Small intestine (tissue), 7 donors: Measurements from ENCODE around the gene GINS2. TPM values are rescaled to one million over a fixed set of nuclear protein-coding genes. Genes with fewer than 3 reads are reported as not detected.
A peak's percentile ranks its signal among the peaks of the same experiment; 100 is the strongest.

ENCODE experiments used
- DNase-seq, 2 donors: peaks; one replicate each; pipeline versions ENCODE4 v3.0.0 to v3.0.0-alpha.2; 2013
- FAIRE-seq: peaks from 2 replicates; lab custom pipeline; 2012; peaks lifted over from hg19 to GRCh38; lab: Jason Lieb, UNC
- H3K27ac ChIP-seq, 3 donors: one replicate each; pipeline ENCODE4 v1.5.1; 2013; ENCODE audit warnings: low read length in 2 of 3, mild to moderate bottlenecking in 2 of 3, control low read depth in 1 of 3, inconsistent platforms in 1 of 3, low read depth in 1 of 3, moderate library complexity in 1 of 3
- H3K27me3 ChIP-seq, 3 donors: one replicate each; pipeline ENCODE4 v1.6.1; 2013; ENCODE audit warnings: low read length in 3 of 3, inconsistent platforms in 1 of 3; ENCODE audit not compliant: control insufficient read depth in 3 of 3, insufficient read depth in 3 of 3
- H3K36me3 ChIP-seq, 3 donors: one replicate each; pipeline ENCODE4 v1.6.1; 2013; ENCODE audit warnings: low read length in 3 of 3, inconsistent platforms in 1 of 3, low read depth in 1 of 3, mild to moderate bottlenecking in 1 of 3, moderate library complexity in 1 of 3; ENCODE audit not compliant: control insufficient read depth in 3 of 3, insufficient read depth in 2 of 3
- H3K4me1 ChIP-seq, 3 donors: one replicate each; pipeline ENCODE4 v1.6.1; 2013; ENCODE audit warnings: low read length in 2 of 3, inconsistent platforms in 1 of 3, low read depth in 1 of 3, mild to moderate bottlenecking in 1 of 3, moderate library complexity in 1 of 3; ENCODE audit not compliant: control insufficient read depth in 3 of 3, insufficient read depth in 2 of 3
- H3K4me3 ChIP-seq, 3 donors: one replicate each; pipeline ENCODE4 v1.5.1; 2013; ENCODE audit warnings: low read length in 3 of 3, control low read depth in 1 of 3, inconsistent platforms in 1 of 3, low read depth in 1 of 3, mild to moderate bottlenecking in 1 of 3, moderate library complexity in 1 of 3
- H3K9me3 ChIP-seq, 2 donors: one replicate each; pipeline ENCODE4 v1.6.1; 2013; ENCODE audit warnings: low read depth in 1 of 2, low read length in 1 of 2; ENCODE audit not compliant: control insufficient read depth in 2 of 2, insufficient read depth in 1 of 2
- WGBS, 3 donors: extraction: QIAGEN DNeasy Blood & Tissue Kit; methylation state at CpG; one replicate each; pipeline ENCODE4 v1.1.7; 2013; 5-methylcytosine and 5-hydroxymethylcytosine counted together
- polyA plus RNA-seq, 4 donors: library from polyadenylated mRNA; stranded (reverse) in 3 of 4; unstranded in 1 of 4; fragments of 200-250 nt in 3 of 4; fragments of 120-200 nt in 1 of 4; gene quantifications; one replicate each; pipeline versions ENCODE4 v1.2.1 to v1.2.3, GENCODE V29; 2013
- donor health status: healthy with polysubstance abuse.
- donor health status: control.
- donor health status: control.
- donor health status: Bipolar disorder and iron deficiency.
- donor health status: healthy.

Gene GINS2
- polyA plus RNA-seq, 4 donors = 2.0 to 11.2 (median 6.4) TPM

GRCh38 chr16:85667841-85668413, 20.8 kb downstream of the GINS2 start:
- no peak overlapping the region for H3K4me3 ChIP-seq
- H3K4me1 ChIP-seq = peaks cover 0 to 3% (median 0%) of the 10 kb centered on the region in 3 donors
- no peaks in the 10 kb centered on the region for H3K27me3 ChIP-seq
- peaks cover 42 to 87% (median 44%) of the 10 kb centered on the region in 3 donors for H3K36me3 ChIP-seq
- WGBS, 3 donors = 91 to 92% (median 92%) methylated on average over 16 of the region's 16 CpGs
- no peaks in the 10 kb centered on the region for H3K9me3 ChIP-seq
- DNase-seq (no peak), FAIRE-seq (no peak)
- H3K27ac ChIP-seq = no peak overlapping the region

GRCh38 chr16:85667261-85667660, 21.5 kb downstream of the GINS2 start:
- no peaks in the 10 kb centered on the region for H3K9me3 ChIP-seq
- FAIRE-seq (no peak), DNase-seq (no peak)
- H3K4me1 ChIP-seq = no peaks in the 10 kb centered on the region
- no peak overlapping the region for H3K27ac ChIP-seq
- no peak overlapping the region for H3K4me3 ChIP-seq
- H3K36me3 ChIP-seq = peaks cover 37 to 87% (median 40%) of the 10 kb centered on the region in 3 donors
- WGBS, 3 donors = 92 to 95% (median 92%) methylated on average over 9 of the region's 9 CpGs
- H3K27me3 ChIP-seq = no peaks in the 10 kb centered on the region

- Histone ChIP-seq H3K36me3 (peaks cover 35 to 88% (median 43%) of the 10 kb centered on the region in 3 donors), H3K27ac (no peak overlapping the region), H3K4me3 (no peak overlapping the region), H3K27me3 (no peaks in the 10 kb centered on the region), H3K9me3 (no peaks in the 10 kb centered on the region), H3K4me1 (no peaks in the 10 kb centered on the region)
- DNase-seq (no peak), FAIRE-seq (no peak)
- WGBS, 3 donors = 91 to 94% (median 94%) methylated on average over 13 of the region's 13 CpGs
Measured at GRCh38 chr16:85665929-85666328, 22.8 kb downstream of the GINS2 start.

GRCh38 chr16:85665373-85665740, 23.4 kb downstream of the GINS2 start:
- Histone ChIP-seq H3K27me3 (no peaks in the 10 kb centered on the region), H3K4me3 (no peak overlapping the region), H3K4me1 (no peaks in the 10 kb centered on the region), H3K36me3 (peaks cover 35 to 89% (median 41%) of the 10 kb centered on the region in 3 donors), H3K9me3 (no peaks in the 10 kb centered on the region), H3K27ac (no peak overlapping the region)
- 91 to 93% (median 91%) methylated on average over 9 to 12 of the region's 12 CpGs for WGBS, 3 donors
- DNase-seq = no peak
- no peak for FAIRE-seq

- H3K4me3 ChIP-seq = no peak overlapping the region
- no peaks in the 10 kb centered on the region for H3K4me1 ChIP-seq
- FAIRE-seq = no peak
- 94 to 97% (median 95%) methylated on average over 27 of the region's 27 CpGs for WGBS, 3 donors
- H3K27me3 ChIP-seq = no peaks in the 10 kb centered on the region
- H3K9me3 ChIP-seq = no peaks in the 10 kb centered on the region
- H3K36me3 ChIP-seq = peaks cover 35 to 94% (median 40%) of the 10 kb centered on the region in 3 donors
- H3K27ac ChIP-seq = no peak overlapping the region
- no peak for DNase-seq
Measured at GRCh38 chr16:85664580-85665372, 24.0 kb downstream of the GINS2 start.

GRCh38 chr16:85663891-85664321, 24.8 kb downstream of the GINS2 start:
- H3K27ac ChIP-seq = no peak overlapping the region
- no peaks in the 10 kb centered on the region for H3K9me3 ChIP-seq
- DNase-seq = peak in 1 of 2 donors; percentile 70
- no peak for FAIRE-seq
- no peaks in the 10 kb centered on the region for H3K27me3 ChIP-seq
- peaks cover 31 to 98% (median 39%) of the 10 kb centered on the region in 3 donors for H3K36me3 ChIP-seq
- H3K4me1 ChIP-seq = no peaks in the 10 kb centered on the region
- 25 to 58% (median 37%) methylated on average over 12 of the region's 12 CpGs for WGBS, 3 donors
- H3K4me3 ChIP-seq = no peak overlapping the region

- FAIRE-seq (no peak), DNase-seq (no peak)
- no peaks in the 10 kb centered on the region for H3K27me3 ChIP-seq
- no peak overlapping the region for H3K4me3 ChIP-seq
- H3K27ac ChIP-seq = no peak overlapping the region
- no peaks in the 10 kb centered on the region for H3K9me3 ChIP-seq
- H3K4me1 ChIP-seq = no peaks in the 10 kb centered on the region
- peaks cover 30 to 98% (median 34%) of the 10 kb centered on the region in 3 donors for H3K36me3 ChIP-seq
- 93 to 95% (median 93%) methylated on average over 38 of the region's 38 CpGs for WGBS, 3 donors
Measured at GRCh38 chr16:85662976-85663830, 25.6 kb downstream of the GINS2 start.

- H3K9me3 ChIP-seq = no peaks in the 10 kb centered on the region
- peaks cover 29 to 98% (median 36%) of the 10 kb centered on the region in 3 donors for H3K36me3 ChIP-seq
- WGBS, 3 donors = 77 to 95% (median 94%) methylated on average over 3 of the region's 3 CpGs
- FAIRE-seq (no peak), DNase-seq (no peak)
- H3K27ac ChIP-seq = no peak overlapping the region
- no peaks in the 10 kb centered on the region for H3K27me3 ChIP-seq
- no peaks in the 10 kb centered on the region for H3K4me1 ChIP-seq
- no peak overlapping the region for H3K4me3 ChIP-seq
Measured at GRCh38 chr16:85662482-85662812, 26.3 kb downstream of the GINS2 start.
